ENCODE data around the gene CYTH1.

DNA sequence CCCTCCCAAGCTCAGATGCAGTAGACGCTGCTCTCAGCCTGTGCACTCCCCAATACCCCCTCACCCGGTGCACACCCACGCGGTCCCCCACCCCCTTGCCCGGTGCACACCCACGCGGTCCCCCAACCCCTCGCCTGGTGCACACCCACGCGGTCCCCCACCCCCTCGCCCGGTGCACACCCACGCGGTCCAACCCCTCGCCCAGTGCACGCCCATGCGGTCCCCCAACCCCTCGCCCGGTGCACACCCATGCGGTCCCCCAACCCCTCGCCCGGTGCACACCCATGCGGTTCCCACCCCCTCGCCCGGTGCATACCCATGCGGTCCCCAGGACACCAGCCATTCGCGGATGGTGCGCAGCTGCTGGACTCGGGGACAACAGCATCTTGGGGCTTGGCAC is 19.9 kb upstream of the CYTH1 start:
- TF ChIP-seq RAD21 (IDR thresholded peaks at IDR 0.05; ENCODE audit: low read depth) (no peak), ZFX (IDR thresholded peaks at IDR 0.05) (no peak), YY1 (IDR thresholded peaks at IDR 0.05; ENCODE audit: extremely low read depth, insufficient replicate concordance, low read depth, low read length) (no peak), EZH2 (IDR thresholded peaks at IDR 0.05) (no peak), CBX3 (IDR thresholded peaks at IDR 0.05; ENCODE audit: low read depth) (no peak), POLR2A (IDR thresholded peaks at IDR 0.05; ENCODE audit: borderline replicate concordance, extremely low read depth, insufficient read depth, insufficient read length) (no peak), SIN3A (IDR thresholded peaks at IDR 0.05; ENCODE audit: low read depth) (no peak), ZNF274 (IDR thresholded peaks at IDR 0.05; ENCODE audit: low read depth, low read length) (no peak)
- TF ChIP-seq, protein P1, sequence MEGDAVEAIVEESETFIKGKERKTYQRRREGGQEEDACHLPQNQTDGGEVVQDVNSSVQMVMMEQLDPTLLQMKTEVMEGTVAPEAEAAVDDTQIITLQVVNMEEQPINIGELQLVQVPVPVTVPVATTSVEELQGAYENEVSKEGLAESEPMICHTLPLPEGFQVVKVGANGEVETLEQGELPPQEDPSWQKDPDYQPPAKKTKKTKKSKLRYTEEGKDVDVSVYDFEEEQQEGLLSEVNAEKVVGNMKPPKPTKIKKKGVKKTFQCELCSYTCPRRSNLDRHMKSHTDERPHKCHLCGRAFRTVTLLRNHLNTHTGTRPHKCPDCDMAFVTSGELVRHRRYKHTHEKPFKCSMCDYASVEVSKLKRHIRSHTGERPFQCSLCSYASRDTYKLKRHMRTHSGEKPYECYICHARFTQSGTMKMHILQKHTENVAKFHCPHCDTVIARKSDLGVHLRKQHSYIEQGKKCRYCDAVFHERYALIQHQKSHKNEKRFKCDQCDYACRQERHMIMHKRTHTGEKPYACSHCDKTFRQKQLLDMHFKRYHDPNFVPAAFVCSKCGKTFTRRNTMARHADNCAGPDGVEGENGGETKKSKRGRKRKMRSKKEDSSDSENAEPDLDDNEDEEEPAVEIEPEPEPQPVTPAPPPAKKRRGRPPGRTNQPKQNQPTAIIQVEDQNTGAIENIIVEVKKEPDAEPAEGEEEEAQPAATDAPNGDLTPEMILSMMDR (IDR thresholded peaks at IDR 0.05 in 2 of 3, conservative IDR thresholded peaks at IDR 0.05 in 1 of 3; ENCODE audit: borderline replicate concordance in 1 of 3, insufficient read depth in 1 of 3, low read depth in 2 of 3, low read length in 2 of 3) = no peak
- TF ChIP-seq, protein P2, sequence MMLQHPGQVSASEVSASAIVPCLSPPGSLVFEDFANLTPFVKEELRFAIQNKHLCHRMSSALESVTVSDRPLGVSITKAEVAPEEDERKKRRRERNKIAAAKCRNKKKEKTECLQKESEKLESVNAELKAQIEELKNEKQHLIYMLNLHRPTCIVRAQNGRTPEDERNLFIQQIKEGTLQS (IDR thresholded peaks at IDR 0.05) = no peak
- TF ChIP-seq, protein P3, sequence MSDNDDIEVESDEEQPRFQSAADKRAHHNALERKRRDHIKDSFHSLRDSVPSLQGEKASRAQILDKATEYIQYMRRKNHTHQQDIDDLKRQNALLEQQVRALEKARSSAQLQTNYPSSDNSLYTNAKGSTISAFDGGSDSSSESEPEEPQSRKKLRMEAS (IDR thresholded peaks at IDR 0.05) = no peak

Data from HCT116 (cell line).